ENCODE results near the gene TARP.

Gene TARP

GRCh38 chr7:38303866-38304265, 30.4 kb upstream of the TARP start:
- H3K4me3 ChIP-seq (replicated peaks; ENCODE audit: low read depth, low read length) = no peak overlapping the region
- no peak for TF ChIP-seq CTCF (IDR thresholded peaks at IDR 0.05; ENCODE audit: low read length, missing control alignments)
- DNase-seq (ENCODE audit: low read depth) = no peak

- DNase-seq (ENCODE audit: low read depth) = no peak
- no peak for TF ChIP-seq CTCF (IDR thresholded peaks at IDR 0.05; ENCODE audit: low read length, missing control alignments)
- no peak overlapping the region for H3K4me3 ChIP-seq (replicated peaks; ENCODE audit: low read depth, low read length)
Observed at GRCh38 chr7:38300175-38300574, 26.7 kb upstream of the TARP start.

DNA sequence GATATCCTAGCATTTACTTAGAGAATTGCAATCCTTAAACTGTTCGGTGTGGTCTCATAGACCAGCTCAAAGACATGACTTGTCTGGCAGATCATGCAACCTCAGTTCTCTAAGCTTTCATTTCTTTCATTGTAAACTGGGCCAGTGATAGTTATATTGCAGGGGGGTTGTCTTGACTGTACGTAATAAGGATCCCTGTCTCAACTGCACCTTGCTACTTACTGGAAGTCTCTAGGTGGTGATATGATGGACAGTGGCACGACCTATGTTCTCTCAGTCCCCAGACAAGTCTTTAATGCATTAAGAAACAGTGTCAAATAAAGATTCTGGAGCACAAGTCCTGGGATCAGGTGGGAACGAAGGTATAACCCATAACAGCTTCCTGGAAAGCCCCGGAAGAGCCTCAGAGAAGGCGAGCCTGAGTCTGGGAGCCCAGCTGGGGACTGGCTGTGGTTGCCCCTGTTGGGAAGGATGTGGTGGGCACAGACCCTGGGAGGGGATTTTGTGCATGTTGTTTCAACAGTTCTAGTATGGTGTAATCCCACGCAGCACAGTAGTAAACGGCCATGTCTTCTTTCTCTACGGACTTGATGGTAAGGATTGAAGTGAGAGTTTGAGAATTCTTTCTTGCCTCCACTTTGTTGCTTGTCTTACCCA, 26.0 kb upstream of the TARP start:
- no peak for TF ChIP-seq CTCF (IDR thresholded peaks at IDR 0.05; ENCODE audit: low read length, missing control alignments)
- H3K4me3 ChIP-seq (replicated peaks; ENCODE audit: low read depth, low read length) = no peak overlapping the region
- no peak for DNase-seq (ENCODE audit: low read depth)

DNA sequence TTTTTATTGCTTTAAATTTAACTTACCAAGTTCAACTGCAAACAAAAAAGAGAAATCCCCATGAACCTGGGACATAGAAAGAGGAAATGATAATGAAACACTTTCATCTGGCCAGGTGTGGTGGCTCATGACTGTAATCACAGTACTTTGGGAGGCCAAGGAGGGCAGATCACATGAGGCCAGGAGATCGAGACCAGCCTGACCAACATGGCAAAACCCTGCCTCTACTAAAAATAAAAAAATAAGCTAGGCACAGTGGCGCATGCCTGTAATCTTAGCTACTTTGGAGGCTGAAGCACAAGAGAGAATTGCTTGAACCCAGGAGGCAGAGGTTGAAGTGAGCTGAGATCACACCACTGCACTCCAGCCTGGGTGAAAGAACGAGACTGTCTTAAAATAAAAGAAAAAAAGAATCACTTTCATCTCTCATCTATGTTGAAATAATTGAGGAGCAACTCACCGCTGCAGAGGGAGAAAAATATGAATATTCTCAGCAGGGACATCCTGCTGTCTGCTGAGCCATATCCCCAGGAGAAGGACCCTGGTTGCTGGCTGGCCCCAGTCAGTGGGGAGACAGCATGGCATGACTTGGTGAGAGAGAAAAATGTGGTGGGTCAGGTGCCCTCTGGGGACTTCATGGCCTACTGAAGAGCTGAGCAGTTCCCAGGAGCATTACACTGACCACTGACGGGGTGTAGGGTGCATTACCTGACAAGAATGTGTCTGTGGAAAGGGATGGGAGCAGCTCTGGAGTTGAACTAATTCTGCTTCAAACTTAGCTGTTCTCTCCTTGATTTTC, 22.8 kb upstream of the TARP start:
- no peak for DNase-seq (ENCODE audit: low read depth)
- no peak for TF ChIP-seq CTCF (IDR thresholded peaks at IDR 0.05; ENCODE audit: low read length, missing control alignments)
- H3K4me3 ChIP-seq (replicated peaks; ENCODE audit: low read depth, low read length) = no peak overlapping the region

- no peak overlapping the region for H3K4me3 ChIP-seq (replicated peaks; ENCODE audit: low read depth, low read length)
- no peak for TF ChIP-seq CTCF (IDR thresholded peaks at IDR 0.05; ENCODE audit: low read length, missing control alignments)
- DNase-seq (ENCODE audit: low read depth) = no peak
Observed at GRCh38 chr7:38294926-38295325, 21.5 kb upstream of the TARP start.

DNA sequence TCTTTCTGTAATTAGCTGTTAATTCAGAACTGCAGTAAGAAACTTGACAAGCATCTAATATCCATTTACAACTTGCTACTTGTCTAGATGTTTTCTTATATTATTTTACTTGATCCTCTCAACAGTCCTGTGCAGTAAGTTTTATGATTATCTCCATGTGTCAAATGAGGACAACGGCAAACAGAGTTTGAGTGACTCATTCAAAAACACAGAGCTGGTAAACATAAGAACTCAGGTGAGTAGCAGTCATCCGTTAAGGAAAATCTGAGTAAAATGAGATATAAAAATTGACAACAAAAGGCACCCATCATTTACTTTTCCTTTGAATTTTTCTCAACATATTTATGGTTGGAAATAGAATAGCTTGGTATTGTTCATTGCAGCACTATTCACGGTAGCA, 19.0 kb upstream of the TARP start:
- no peak overlapping the region for H3K4me3 ChIP-seq (replicated peaks; ENCODE audit: low read depth, low read length)
- no peak for TF ChIP-seq CTCF (IDR thresholded peaks at IDR 0.05; ENCODE audit: low read length, missing control alignments)
- no peak for DNase-seq (ENCODE audit: low read depth)
